GM19395 (cell line): Measurements from ENCODE around the gene ASIC1.
A peak's percentile ranks its signal among the peaks of the same experiment; 100 is the strongest.

Source experiments
- ATAC-seq: cut with Tn5 transposase; IDR thresholded peaks from one replicate; pipeline ENCODE4 v1.9.1; 2021; ENCODE audit warnings: mild to moderate bottlenecking, moderate library complexity; ENCODE audit not compliant: unreplicated experiment

Gene ASIC1

GRCh38 chr12:50106907-50107306 lies 49.5 kb downstream of the ASIC1 start:
- ATAC-seq, result no peak

GRCh38 chr12:50107416-50108268 lies 50.2 kb downstream of the ASIC1 start:
- no peak for ATAC-seq

DNA sequence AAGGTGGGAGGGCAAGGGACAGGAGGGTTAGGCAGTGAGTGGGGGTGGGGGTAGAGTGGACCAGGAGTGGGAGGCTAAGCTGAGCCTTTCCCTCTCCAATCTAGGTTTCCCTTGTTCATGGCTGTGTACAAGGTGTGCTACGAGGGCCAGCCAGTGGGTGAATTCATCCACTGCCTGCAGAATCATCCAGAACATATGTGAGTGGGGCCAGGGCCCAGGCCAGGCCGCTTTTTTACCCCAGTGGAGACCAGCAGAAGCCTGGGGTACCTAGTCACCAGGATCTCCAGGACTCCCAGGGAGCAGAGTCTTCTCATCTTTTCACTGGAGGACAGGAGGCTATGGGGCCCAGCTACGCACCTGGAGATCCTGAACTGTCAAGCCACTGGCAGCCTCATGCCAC lies 51.9 kb downstream of the ASIC1 start:
- ATAC-seq, result no peak

GRCh38 chr12:50110127-50110761 lies 52.8 kb downstream of the ASIC1 start:
- no peak for ATAC-seq

- no peak for ATAC-seq
These were observed 53.5 kb downstream of the ASIC1 start for GRCh38 chr12:50110762-50111351.

DNA sequence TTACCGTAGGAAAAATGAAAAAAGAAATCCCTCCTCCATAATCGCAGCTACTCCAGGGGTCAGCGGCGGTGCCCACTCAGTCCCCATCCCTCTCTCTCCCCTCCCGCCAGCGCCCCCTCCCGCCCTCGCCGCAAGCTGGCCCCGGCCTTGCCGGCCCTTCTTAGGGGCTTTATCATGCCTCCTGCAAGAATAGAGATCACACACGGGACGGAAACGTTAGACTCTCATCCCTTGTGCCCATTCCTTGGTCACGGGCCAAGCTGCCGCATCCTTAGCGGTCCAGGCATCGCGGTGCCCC lies 53.9 kb downstream of the ASIC1 start:
- ATAC-seq, result peak; percentile 1

DNA sequence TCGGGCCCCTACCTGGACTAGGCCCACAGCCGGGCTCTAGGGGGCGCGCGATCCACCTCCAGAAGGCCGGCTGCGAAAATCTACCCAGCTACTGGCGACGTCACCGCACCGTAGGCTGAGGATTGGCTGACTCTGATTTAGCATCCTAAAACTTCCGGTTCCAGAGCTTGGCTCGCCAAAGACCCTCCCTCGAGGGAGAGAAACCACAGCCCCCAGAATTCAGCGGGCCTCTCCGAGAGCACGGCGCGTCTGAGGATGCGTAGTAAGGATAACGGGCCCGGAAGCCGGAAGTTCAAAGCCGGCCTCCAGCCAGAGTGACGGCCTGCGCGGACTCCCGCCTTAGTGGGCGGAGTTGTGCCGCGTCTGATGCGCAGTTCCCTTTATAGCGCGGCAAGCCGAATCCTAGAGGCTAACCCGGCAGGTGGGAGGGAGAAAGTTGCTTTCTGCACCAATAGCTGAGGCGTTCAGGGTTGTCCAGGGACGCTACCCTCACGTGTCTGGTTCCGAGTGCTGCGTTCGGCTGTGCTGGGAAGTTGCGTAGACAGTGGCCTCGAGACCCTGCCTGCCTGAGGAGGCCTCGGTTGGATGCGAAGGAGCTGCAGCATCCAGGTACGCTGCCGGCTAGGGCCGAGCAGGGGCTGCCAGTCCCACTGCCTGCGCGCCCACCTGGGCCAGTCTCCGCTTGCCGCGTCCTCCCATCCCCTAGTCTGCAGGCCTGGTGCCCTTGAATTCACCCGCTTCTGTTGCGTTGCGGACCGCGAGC lies 54.5 kb downstream of the ASIC1 start, which contains the start of gene COX14:
Gene COX14, plus strand, starts transcription at position 544 of the 763 bp plus-strand sequence. CDS start 7,808 bp downstream, outside the sequence.
- peak; percentile 86 for ATAC-seq

DNA sequence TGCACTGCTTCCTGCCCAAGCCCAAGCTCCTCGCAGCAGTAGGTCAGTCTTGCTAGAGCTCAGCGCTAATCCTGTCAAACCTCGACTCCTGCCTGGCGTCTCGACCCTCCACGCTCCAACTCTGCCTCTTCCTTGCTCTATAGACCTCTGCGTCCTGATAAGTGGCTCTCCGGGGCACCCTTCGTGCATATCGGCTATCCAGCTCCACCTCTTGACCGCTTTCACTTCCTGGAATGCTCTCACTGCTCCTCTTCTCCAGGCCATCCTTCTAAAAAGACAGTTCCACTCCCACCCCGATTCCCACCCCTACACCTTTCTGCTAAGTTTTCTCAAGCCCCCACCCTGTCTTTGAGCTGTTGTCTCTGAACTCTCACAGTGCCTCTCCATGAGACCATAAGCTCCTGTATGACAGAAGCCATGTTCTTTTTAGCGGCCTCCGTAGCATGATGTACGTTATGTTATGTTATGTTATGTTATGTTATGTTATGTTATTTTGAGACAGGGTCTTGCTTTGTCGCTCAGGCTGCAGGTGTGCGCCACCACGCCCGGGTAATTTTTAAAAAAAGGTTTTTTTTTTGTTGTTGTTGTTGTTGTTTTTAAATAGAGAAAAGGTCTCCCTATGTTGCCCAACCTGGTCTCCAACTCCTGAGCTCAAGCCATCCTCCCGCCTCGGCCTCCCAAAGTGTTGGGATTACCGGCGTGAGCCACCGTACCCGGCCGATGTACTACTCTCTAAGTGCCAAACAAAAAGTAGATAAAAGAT lies 55.2 kb downstream of the ASIC1 start:
- no peak for ATAC-seq

DNA sequence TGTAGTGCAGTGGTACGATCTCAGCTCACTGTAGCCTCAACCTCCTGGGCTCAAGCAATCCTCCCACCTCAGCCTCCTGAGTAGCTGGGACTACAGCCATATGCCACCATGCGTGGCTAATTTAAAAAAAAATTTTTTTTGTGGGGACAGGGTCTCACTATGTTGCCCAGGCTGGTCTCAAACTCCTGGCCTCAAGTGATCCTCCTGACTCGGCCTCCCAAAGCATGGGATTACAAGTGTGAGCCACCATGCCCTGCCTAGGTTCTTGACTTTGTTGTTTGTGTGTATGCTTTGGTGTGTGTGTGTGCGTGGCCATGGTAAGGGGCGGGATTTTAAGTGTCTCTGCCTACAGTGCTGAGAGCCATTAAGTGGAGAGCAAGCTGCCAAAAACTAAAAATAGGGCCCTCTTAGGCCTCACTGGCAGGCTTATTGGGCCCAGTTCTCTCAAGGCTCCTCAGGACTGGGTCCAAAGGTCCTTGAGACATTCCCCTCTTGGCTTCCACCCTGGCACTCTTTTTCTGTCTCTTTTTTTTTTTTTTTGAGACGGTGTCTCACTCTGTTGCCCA lies 59.7 kb downstream of the ASIC1 start:
- ATAC-seq, result no peak

- no peak for ATAC-seq
These were observed 62.0 kb downstream of the ASIC1 start for GRCh38 chr12:50119387-50119786.

DNA sequence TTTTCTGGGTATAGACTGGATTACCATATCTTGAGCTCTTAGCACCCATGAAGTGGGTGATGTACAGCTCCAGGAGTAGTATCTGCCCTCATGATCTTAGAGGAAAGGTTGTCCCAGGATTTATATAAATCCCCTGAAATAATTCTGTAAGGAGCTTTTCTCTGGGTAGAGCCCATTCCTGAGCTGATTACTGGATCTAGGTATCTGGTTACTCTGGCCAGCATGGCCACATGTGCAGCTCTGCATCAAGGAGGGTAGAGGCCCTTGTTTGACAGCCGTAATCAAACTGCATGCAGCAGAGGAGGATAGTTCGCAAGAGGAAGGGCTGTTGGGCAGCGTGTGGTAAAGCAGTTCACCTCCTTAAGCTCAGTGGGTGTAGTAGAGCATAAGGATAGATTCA lies 63.1 kb downstream of the ASIC1 start:
- ATAC-seq, result no peak

DNA sequence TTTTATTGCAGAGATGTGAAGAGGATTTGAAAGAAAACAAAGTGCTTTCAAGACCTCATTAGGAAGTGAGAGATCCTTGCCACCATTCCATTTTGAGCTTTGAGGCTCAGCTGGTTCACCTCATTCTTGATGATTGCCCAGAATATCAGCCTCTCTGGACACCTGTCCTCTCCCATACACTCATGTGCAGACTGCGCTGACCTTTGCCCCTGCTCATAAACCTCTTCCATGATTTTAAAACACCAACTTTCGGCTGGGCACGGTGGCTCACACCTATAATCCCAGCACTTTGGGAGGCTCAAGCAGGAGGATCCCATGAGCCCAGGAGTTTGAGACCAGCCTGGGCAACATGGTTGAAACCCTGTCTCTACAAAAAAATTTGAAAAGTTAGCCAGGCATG lies 63.6 kb downstream of the ASIC1 start:
- ATAC-seq, result no peak

GRCh38 chr12:50121641-50122040 lies 64.2 kb downstream of the ASIC1 start:
- no peak for ATAC-seq

DNA sequence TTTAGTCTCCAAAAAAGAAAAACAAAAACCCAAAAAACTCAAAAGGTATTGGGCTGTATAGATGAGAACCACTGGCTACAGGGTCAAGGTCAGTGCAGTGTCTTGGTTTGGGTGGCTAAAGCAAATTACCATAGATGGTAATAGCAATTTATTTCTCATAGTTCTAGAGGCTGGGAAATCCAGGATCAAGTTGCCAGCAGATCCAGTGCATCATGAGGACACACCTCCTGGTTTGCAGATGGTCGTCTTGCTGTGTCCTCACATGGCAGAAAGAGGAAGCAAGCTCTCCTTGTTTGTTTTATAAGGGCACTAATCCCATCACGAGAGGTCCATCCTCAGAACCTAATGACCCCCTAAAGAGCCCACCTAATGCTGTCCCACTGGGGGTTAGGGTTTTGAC lies 65.8 kb downstream of the ASIC1 start:
- ATAC-seq, result no peak

DNA sequence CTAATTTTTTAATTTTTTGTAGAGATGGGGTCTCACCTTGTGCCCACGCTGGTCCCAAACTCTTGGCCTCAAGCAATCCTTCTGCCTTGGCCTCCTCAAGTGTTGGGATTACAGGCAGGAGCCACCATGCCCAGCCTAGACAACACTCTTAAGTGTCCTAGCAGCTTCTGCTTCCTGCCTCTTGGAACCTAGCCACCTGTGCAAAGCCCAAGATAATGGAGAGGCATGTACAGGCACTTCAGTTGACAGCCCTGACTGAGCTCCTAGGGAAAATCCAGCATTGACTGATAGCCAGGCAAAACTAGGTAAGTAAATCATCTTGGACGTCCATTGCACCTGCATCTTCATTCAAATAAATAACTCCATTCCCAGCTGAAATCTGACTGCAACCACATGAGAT lies 70.2 kb downstream of the ASIC1 start:
- ATAC-seq, result no peak

DNA sequence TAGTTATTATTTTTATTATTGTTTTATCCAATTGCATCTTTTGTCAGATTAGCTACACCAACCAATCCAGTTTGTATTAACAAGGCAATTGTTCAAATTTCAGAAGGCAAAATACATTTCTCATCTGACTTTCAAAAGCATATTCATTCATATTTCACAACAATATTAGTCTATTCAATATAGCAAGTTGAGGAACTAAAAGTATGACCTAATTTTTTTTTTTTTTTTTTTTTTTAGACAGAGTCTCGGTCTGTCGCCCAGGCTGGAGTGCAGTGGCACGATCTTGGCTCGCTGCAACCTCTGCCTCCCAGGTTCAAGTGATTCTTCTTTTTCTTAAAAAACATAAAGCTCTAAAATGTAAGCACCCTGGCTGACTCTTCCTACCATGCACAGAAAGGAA lies 71.9 kb downstream of the ASIC1 start:
- ATAC-seq, result no peak

DNA sequence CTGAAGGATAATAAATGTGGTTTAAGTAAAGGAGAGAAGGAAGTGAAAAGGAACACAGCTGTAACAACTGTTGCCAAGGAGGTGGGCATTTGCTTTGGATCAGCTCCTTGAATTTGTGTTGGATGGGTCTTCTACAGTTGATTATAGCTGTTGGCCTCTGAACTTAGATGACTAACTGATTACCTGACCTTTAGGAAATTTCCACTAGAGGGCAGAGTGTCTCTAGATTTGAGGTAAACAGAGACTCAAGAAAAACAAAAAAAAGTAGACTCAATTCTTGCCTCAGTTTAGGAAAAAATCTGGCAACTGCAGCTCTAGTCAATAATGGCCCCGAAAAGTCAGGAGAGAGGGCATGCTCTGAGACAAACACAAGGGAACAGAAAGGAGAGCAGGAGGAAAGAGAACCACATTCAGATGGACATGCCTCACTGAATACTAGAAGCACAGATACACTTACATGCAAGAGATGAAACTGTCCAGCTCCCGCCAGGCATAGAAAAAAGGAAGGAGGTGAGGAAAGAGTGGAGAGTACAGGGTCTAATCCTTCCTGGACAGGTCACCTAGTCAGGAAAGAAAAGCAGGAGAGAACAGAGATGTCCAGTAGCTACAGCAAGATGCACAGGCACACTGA lies 75.2 kb downstream of the ASIC1 start:
- no peak for ATAC-seq
